Stimulated activated CD4-positive, alpha-beta T cell treated with anti-CD3 and anti-CD28 coated beads, Interleukin-1b, Interleukin-23, amount 100 ng/mL, for 24 hours (primary cell): ENCODE results near the gene C14orf180.
"Not testable (repeated sequence)": the region's sequence is repeated elsewhere in the genome, so short reads cannot be mapped to it uniquely, and the experiment has no call there.

Experiments used
- DNase-seq, 4 experiments: peaks; one replicate each; pipeline ENCODE4 v3.0.0-alpha.2; 2020; ENCODE audit warnings: low read depth in 4 of 4, low spot score in 1 of 4

Gene C14orf180

DNA sequence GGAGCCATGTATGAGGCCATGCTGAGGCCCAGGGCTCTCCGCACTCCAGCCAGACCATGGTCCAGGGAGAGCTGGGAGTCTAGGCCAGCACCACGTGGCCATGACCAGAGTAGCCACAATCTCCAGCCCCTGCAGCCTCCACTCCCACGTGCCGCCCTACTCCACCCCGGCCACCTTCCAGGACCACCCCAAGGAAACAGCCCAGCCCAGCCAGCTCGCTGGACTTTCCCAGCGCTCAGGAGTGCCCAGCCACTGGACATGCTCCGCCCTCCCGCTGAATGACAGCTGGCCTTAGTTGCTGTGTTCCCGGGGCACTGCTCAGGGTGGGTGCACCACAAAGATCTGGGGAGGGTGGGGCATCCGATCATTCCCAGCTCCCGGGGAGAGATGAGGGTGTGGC, 2.1 kb upstream of the C14orf180 start:
- no peak for DNase-seq

DNA sequence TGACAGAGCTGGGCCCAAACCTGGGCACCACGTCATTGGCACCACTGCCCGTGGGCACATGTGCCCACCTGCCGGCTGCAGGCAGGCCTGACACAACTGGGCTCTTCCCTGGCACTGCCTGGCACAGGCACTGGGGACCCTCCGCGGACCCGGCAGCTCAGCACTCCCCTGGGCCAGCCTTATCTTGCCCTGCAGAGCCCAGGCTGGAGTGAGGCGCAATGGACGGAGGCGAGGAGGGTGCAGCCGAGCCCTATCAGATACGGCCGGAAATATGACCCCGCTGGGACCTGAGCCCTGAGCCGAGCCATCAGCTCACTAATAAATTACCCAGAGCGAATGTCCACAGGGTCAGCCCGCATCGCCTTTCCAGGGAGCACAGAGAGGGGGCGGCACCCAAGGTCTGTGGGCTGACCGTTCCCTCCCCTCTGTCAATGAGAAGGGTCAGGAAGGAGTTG, 1.7 kb upstream of the C14orf180 start:
- no peak for DNase-seq

DNA sequence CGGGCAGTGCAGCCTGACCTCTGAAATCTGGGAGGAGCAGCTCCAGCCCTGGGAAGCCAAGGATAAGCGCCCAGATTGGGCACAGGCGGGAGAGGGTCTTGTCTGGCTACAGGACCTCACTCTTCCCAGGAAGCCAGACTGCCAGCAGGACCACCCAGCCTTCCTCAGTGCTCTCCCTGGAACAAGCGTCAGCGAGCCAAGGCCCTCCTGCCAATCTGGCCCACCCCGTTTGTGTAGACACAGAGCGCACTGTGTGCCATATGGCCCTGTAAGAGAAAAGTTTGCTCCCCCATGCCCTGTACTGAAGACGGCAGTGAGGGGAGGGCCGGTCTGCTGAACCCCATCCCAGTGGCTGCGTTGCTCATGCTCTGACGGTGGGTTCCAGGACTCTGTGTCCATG, 1.2 kb upstream of the C14orf180 start:
- DNase-seq = no peak

GRCh38 chr14:104579939-104580338, 375 bp downstream of the C14orf180 start:
- DNase-seq = not testable (repeated sequence)

DNA sequence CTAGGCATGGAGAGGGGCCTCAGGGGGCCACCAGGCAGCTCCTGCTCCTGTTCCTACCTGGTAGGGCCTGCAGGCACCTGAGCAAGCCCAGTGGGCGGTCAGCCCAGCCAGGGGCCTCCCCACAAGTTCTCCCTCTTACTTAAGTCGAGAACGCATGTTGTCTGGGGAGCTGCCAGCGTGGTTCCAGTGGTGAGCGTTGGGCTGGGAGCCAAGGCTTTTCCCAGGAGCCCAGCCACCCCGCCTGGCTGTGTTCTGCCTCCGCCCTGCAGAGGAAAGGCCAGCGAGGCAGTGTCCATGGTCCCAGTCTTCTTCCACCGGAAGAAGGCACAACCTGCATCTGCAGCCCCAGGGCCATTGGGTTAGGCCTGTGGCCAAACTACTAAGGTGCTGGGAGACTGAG, 1.4 kb downstream of the C14orf180 start:
- DNase-seq = no peak

DNA sequence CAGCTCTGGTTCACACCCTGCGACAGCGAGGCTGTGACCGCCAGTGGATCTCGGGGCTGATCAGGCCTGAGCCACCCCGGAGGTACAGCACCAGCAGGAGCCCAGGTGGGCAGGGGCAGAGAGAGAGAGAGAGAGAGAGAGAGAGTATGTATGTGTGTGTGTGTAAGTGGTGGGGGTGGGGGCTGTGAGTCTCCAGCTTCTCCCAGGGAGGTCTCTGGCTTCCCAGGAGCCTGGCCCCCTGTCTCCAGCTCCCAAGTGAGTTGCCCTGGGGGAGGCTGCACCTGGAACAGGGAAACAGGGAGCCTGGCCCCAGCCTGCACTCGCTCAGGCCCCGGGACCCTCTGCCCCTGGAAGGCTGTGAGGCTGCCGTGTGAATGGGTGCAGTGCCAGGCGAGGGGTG, 2.0 kb downstream of the C14orf180 start:
- no peak for DNase-seq

DNA sequence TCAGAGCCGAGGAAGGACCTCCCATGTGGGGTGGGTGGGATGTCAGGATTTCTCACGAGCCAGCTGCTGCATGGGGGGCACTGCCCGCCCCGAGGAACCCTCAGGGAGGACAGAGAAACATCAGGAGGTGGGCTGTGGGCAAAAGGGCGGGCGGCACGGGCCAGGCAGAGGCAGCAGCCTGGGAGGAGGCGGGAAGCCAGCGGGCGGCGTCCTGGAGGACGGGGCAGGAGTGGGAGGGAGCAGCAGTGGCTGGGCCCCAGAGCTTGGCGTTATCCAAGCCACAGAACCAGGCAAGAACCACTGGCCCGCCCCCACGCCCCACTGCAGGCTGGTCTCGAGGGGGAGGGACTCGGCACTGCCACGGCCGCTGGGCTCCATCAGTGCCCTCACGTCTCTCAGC, 2.4 kb downstream of the C14orf180 start:
- no peak for DNase-seq

GRCh38 chr14:104582662-104583061, 3.1 kb downstream of the C14orf180 start:
- no peak for DNase-seq

GRCh38 chr14:104583424-104584306, 4.1 kb downstream of the C14orf180 start:
- no peak for DNase-seq

DNA sequence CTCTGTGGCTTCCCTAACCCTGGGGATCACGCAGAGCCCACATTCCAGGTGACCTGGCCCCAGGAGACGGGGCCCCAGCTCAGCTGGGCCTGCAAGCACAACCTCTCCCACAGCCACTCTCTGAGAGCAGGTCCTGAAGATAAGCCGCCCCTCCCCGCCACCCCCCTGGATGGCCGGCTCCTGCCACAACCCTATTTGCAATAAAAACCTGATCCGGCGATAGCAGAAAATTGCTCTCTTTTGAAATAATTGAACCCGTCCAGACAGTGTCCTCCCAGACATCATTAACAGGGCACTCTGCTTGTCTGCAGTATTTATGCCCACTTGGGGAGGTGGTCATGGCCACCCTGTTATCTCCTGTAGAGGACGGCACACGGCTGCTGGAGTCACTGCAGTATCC, 5.0 kb downstream of the C14orf180 start:
- no peak for DNase-seq

DNA sequence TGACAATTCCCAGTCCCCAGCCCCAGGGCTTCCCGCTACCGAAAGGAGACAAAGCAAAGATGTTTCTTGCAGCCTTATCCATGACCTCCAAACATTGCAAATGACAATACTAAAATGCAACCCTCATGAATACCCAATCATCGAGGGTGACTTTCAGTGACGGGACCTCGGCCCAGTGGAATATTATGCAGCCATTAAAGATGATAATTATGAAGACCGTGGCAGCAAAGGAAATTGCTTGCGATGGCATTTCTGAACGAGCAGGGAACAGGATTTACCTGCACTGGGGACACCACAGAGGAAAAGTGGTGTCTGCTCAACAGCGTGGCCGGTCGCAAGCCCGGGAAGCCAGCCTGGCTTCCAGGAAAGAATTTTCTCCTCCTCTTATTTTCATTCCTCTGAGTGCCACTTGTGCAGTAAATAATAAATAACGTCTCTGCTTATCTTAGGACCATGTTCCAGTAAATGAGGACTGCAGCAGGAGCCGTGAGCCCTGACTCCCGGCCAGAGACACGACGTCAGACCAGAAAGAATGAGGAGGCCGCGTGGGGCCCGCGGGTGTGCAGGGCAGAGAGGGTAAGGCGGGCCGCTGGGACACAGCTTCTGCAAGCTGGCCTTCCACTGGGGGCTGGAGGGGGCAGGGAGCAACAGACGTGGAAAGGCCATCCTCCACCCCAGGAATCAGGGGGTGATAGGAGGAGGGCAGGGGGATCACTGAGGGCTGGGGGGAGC, 6.6 kb downstream of the C14orf180 start:
- no peak for DNase-seq

GRCh38 chr14:104586832-104587620, 7.5 kb downstream of the C14orf180 start:
- DNase-seq = no peak

GRCh38 chr14:104587641-104588040, 8.1 kb downstream of the C14orf180 start:
- no peak for DNase-seq

DNA sequence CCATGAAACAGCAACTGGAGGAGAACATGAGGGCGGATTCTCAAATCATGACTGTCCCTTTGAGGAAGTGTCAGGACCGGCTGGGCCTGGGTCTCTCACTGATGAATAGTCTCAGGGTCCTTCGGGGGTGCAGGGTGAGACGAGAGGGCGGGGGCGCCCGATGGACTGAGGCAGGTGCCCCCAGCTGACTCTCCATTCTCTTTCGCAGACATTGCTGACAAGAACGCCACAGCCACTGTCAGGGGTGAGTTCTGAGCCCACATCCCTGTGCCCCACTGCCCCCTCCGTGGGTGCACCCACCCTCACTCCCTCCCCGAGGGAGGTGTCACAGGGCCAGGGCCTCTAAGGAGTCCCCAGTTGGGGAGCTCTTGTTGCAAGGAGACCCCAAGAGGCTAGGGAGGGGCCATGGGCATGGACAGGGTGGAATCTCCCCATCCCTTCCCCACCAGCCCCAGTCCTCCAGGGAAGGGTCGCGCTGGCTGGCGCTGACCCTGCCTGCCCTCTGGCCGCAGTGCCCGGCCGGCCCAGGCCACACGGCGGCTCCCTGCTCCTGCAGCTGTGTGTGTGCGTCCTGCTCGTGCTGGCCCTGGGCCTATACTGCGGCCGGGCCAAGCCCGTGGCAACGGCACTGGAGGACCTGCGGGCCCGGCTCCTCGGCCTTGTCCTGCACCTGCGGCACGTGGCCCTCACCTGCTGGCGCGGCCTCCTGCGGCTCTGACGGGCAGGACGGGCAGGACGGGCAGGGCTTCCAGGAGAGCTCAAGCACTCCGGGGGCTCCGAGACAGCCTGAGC, 8.7 kb downstream of the C14orf180 start:
- no peak for DNase-seq

GRCh38 chr14:104589338-104590195, 10.0 kb downstream of the C14orf180 start:
- DNase-seq = no peak

DNA sequence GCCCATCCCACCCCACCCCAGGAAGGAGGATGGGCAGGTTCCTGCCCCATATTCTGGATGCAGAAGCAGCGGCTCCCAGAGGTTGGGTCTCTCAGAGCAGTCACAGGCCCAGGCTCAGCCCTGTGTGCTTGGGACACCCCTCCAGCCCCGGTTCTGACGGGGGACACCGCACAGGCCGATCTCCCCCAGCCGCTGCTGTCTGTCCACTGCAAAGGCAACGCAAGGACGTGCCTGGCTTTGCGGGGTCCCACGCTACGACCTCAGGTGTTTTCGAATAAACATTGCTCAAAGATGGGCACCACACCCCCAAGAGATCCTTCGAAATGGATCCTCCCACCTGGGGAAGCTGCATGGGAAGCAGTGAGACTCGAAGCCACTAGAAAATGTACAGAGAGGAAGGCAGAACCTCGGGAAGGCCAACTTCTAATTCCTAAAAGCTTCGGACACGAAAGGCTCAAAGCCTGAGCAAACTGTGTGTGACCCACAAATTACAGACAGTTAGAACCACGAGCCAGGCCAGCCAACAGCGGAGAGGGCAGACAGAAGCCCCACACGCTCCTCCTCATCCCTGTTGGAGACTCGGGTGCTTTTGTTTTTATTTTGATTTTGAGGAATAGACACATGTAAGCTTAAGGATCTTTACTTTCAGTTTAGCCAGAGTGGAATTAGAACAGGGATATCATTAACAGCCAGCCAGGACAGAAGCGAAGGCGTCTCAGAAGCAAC, 10.8 kb downstream of the C14orf180 start:
- no peak for DNase-seq

DNA sequence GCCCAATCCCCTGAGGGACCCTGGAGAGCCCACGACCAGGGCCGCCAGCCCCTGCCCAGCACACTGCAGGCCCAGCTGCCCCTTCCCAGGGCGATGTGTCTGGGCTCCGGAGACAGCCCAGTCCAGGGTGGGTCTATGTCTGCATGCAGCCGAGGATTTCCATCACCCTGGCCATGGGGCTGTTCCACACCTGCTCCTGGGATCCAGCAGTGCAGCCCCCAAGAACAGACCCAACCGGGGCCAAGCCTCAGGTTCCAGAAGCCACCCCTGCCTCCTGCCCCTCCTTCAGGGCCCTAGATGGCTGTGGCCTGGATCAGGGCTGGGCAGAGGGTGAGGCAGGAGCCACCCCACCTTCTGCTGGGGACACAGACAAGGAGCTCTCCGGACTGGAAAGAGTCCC, 11.5 kb downstream of the C14orf180 start:
- no peak for DNase-seq

GRCh38 chr14:104591506-104592291, 12.1 kb downstream of the C14orf180 start:
- no peak for DNase-seq
